MV-4-11 (cell line): ENCODE results near the gene PTCSC3.
"Not testable (repeated sequence)": the region's sequence is repeated elsewhere in the genome, so short reads cannot be mapped to it uniquely, and the experiment has no call there.

Experiments
- DNase-seq: peaks from one replicate; lab custom pipeline; 2025; lab: John Stamatoyannopoulos, UW

Gene PTCSC3

GRCh38 chr14:36173161-36173560 lies 3.4 kb downstream of the PTCSC3 start:
- DNase-seq: no peak

- no peak for DNase-seq
These were observed 4.9 kb downstream of the PTCSC3 start for GRCh38 chr14:36171607-36172006.

GRCh38 chr14:36167431-36167830 lies 9.1 kb downstream of the PTCSC3 start:
- DNase-seq: no peak

GRCh38 chr14:36163451-36163850 lies 13.1 kb downstream of the PTCSC3 start:
- no peak for DNase-seq

GRCh38 chr14:36162267-36162666 lies 14.3 kb downstream of the PTCSC3 start:
- no peak for DNase-seq

GRCh38 chr14:36161776-36162175 lies 14.7 kb downstream of the PTCSC3 start:
- no peak for DNase-seq

- DNase-seq: no peak
These were observed 25.2 kb downstream of the PTCSC3 start for GRCh38 chr14:36151335-36151734.

GRCh38 chr14:36134038-36134437 lies 42.5 kb downstream of the PTCSC3 start:
- no peak for DNase-seq

GRCh38 chr14:36132826-36133225 lies 43.7 kb downstream of the PTCSC3 start:
- no peak for DNase-seq

GRCh38 chr14:36130186-36130585 lies 46.3 kb downstream of the PTCSC3 start:
- no peak for DNase-seq

- DNase-seq: no peak
These were observed 47.3 kb downstream of the PTCSC3 start for GRCh38 chr14:36129181-36129580.

GRCh38 chr14:36113341-36113740 lies 63.2 kb downstream of the PTCSC3 start:
- no peak for DNase-seq

GRCh38 chr14:36111822-36112583 lies 64.5 kb downstream of the PTCSC3 start:
- no peak for DNase-seq

- DNase-seq: no peak
These were observed 71.1 kb downstream of the PTCSC3 start for GRCh38 chr14:36105401-36105800.

- not testable (repeated sequence) for DNase-seq
These were observed 72.3 kb downstream of the PTCSC3 start for GRCh38 chr14:36104258-36104657.

- no peak for DNase-seq
These were observed 76.9 kb downstream of the PTCSC3 start for GRCh38 chr14:36099619-36100018.

- DNase-seq: no peak
These were observed 79.2 kb downstream of the PTCSC3 start for GRCh38 chr14:36097356-36097755.

GRCh38 chr14:36096090-36096489 lies 80.4 kb downstream of the PTCSC3 start:
- DNase-seq: no peak

GRCh38 chr14:36094963-36095362 lies 81.6 kb downstream of the PTCSC3 start:
- no peak for DNase-seq

- DNase-seq: no peak
These were observed 85.4 kb downstream of the PTCSC3 start for GRCh38 chr14:36091096-36091495.

- no peak for DNase-seq
These were observed 89.1 kb downstream of the PTCSC3 start for GRCh38 chr14:36087411-36087810.

- no peak for DNase-seq
These were observed 89.7 kb downstream of the PTCSC3 start for GRCh38 chr14:36086629-36087395.

- no peak for DNase-seq
These were observed 90.7 kb downstream of the PTCSC3 start for GRCh38 chr14:36085861-36086260.
